MV-4-11 (cell line): ENCODE data around the gene PXDN.
"Not testable (repeated sequence)": the region's sequence is repeated elsewhere in the genome, so short reads cannot be mapped to it uniquely, and the experiment has no call there.

Experiments used
- DNase-seq: peaks from one replicate; lab custom pipeline; 2025; lab: John Stamatoyannopoulos, UW

PXDN gene

GRCh38 chr2:1631292-1632001, 112.9 kb downstream of the PXDN start:
- DNase-seq = no peak

- no peak for DNase-seq
Observed at GRCh38 chr2:1628893-1629292, 115.4 kb downstream of the PXDN start.

GRCh38 chr2:1627628-1628381, 116.5 kb downstream of the PXDN start:
- no peak for DNase-seq

GRCh38 chr2:1626271-1626681, 118.0 kb downstream of the PXDN start:
- no peak for DNase-seq

GRCh38 chr2:1625281-1626001, 118.9 kb downstream of the PXDN start:
- DNase-seq = no peak

GRCh38 chr2:1623906-1624445, 120.3 kb downstream of the PXDN start:
- DNase-seq = no peak

- DNase-seq = no peak
Observed at GRCh38 chr2:1622521-1623200, 121.7 kb downstream of the PXDN start.

GRCh38 chr2:1621976-1622375, 122.3 kb downstream of the PXDN start:
- not testable (repeated sequence) for DNase-seq

GRCh38 chr2:1621501-1621900, 122.8 kb downstream of the PXDN start:
- DNase-seq = no peak

GRCh38 chr2:1621041-1621440, 123.3 kb downstream of the PXDN start:
- no peak for DNase-seq

- DNase-seq = no peak
Observed at GRCh38 chr2:1620081-1620480, 124.2 kb downstream of the PXDN start.

- no peak for DNase-seq
Observed at GRCh38 chr2:1619556-1619955, 124.8 kb downstream of the PXDN start.

GRCh38 chr2:1618974-1619373, 125.3 kb downstream of the PXDN start:
- no peak for DNase-seq

GRCh38 chr2:1618191-1618961, 125.9 kb downstream of the PXDN start:
- no peak for DNase-seq

- DNase-seq = no peak
Observed at GRCh38 chr2:1617425-1618021, 126.8 kb downstream of the PXDN start.

- no peak for DNase-seq
Observed at GRCh38 chr2:1614564-1614963, 129.8 kb downstream of the PXDN start.

- no peak for DNase-seq
Observed at GRCh38 chr2:1613731-1614354, 130.5 kb downstream of the PXDN start.

- no peak for DNase-seq
Observed at GRCh38 chr2:1613078-1613445, 131.3 kb downstream of the PXDN start.

- no peak for DNase-seq
Observed at GRCh38 chr2:1612391-1613077, 131.8 kb downstream of the PXDN start.

GRCh38 chr2:1611886-1612285, 132.4 kb downstream of the PXDN start:
- no peak for DNase-seq
